Glomerular visceral epithelial cell (primary cell): ENCODE data around the gene METTL22.

Source experiments
- DNase-seq: peaks from one replicate; pipeline ENCODE4 v3.0.0-alpha.2; 2016; ENCODE audit errors: extremely low spot score

METTL22 gene

DNA sequence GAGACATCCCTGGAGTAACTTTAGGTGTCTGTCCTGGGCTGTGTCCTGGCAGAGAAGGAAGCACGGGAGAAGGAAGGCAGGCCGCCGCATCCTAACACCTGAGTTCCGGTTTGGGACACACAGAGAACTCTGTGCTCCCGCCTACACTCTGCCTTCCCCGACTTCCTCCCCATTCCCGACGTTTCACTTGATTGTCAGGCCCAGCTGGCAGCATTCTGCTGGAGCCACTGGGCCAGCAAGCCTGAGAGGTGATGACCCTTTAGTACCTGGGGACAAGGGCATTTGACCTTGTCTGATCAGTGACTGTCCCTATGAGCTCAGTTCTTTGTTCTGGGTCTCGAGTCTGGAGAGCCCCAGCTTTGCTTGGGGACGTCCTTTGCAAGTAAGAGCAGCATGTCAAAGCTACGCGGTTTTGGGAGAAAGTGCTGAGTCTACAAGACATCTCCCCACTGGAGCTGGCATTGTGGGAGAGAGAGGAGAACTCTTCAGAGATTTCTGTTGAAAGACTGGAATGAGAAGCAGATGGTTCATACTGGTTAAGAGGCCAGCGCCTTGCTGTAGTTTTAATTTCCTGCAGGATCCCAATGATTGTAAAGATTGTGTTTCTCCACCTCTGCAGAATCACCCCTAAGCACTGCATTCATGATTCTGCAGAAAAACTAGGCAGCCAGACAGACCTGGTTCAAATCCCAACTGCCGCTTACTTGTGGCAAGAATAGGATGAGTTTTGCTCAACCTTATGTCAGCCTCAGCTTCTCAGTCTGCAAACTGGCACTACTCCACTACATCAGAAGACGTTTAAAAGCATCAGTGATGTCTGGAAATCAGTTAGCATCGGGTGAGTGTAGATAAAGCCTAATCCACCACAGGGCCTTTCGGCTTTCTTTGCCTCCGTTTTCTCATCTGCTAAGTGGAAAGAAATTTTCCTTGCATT, 73.6 kb downstream of the METTL22 start:
- DNase-seq: no peak

DNA sequence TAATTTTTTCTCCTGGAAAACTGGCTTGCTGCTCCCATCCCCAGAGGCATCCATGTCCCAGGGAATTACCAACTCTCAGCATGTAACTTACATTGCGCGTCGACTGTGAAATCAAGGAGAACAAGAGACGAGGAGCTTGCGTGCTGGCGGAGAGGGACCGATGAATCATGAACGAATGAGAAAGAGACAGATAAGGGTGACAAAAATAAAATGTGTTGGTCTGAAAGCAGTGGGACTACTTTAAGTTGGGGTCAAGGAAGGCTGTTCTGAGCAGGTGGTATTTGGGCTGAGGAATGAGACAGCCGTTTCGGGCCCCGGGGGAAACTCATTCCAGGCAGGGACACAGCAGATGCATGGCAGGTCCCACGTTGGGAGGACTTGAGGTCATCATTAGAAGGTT, 75.4 kb downstream of the METTL22 start:
- no peak for DNase-seq

DNA sequence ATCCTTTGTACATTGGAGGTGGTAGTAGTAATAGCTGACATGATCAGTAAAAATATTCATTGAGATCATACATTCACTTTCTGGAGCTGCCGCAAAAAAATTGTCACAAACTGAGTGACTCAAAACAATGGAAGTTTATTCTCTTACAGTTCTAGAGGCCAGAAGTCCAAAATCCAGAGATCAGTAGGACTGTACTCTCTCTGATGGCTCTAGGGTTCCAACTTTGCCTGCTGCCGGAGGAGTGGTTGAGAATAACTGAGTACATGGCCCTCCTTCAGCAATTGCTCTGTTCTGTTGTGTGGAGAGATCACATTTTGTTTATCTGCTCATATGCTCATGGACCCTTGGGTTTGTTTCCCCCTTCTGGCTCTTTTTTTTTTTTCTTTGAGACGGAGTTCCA, 76.5 kb downstream of the METTL22 start:
- no peak for DNase-seq
